HG03571 (cell line): ENCODE measurements around the gene PIGQ.

ENCODE experiments used
- ATAC-seq: cut with Tn5 transposase; IDR thresholded peaks from one replicate; pipeline ENCODE4 v1.9.1; 2021; ENCODE audit not compliant: unreplicated experiment

PIGQ gene

GRCh38 chr16:533391-534123 lies 36.2 kb upstream of the PIGQ start:
- no peak for ATAC-seq

DNA sequence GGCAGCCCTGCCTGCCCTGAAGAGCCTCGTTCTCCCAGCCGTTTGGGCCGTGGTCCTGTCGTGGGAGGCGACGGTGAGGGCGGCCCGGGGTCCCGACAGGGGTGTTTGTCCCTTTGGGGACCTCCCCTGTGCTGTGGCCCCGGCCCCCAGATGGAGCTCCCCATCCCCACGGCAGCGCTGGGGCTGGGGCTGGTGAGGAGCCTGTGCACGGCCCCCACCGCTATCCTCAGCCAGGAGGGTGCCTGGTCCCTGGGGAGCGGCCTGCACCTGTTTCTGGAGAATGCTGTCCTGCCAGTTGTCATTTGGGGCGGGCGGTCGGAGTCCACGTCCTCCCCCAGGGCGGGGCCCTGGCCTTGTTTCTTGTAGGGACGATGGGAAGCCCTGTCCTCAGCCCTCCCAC lies 35.6 kb upstream of the PIGQ start:
- ATAC-seq: no peak

DNA sequence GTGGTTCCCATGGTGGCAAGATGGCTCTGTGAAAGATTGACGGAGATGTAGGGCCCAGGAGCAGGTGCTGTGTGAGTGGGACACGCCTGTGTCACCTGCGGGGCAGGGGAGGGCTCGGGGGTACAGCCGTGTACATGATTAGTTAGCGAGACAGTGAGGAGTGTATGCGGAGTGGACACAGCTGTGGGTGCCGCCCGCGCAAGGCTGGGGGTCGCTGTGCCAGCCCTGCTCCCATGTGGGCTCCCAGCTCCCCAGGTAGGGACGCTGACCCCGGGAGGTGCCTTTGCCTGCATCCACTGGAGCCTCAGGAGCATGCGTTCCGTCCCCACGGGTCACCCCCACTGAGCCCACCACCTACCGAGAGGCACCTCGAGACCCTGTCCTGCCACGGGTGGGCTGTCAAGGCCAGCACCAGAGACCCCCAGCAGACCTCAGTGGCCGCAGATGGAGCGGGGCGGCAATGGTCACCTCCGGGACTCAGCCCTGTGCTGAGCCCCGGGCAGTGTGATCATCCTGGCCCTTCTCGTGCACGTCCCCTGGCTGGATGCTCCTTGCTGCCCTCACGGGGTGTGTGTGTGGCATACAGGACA lies 34.8 kb upstream of the PIGQ start:
- ATAC-seq: no peak

- ATAC-seq: no peak
Measured at GRCh38 chr16:535446-536405, 34.0 kb upstream of the PIGQ start.

- no peak for ATAC-seq
Measured at GRCh38 chr16:536746-537145, 33.0 kb upstream of the PIGQ start.

GRCh38 chr16:537415-538335 lies 32.1 kb upstream of the PIGQ start:
- no peak for ATAC-seq

DNA sequence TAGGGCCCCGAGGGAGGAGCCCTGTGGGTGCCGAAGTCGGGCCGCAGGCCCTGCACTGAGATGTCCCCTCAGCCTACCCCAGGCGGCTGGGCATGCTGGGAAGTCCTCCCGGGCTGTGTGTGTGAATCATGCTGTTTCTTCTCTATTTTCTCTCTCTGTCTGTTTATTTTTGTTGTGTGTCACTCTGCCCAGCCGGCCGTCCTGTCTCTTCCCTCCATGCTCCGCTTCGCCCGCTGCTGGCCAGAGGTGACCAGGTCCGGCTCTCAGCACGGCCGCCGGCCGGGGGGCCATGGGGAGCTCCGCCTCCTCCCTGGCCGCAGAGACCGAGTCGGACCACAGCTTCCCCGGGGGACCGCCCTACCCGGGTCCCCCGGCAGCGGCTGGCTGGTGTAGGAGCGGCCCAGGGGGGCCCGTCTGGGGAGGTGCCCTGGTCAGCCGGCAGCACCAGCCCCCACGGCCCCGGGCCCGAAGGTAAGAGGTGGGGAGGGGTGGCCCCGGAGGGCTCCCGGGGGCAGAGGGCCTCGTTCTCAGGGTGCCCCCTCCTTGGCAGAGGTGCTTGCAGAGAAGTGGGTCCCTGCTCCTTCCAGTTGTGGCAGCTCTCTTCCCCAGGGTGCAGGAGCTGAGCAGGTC lies 29.8 kb upstream of the PIGQ start:
- no peak for ATAC-seq

DNA sequence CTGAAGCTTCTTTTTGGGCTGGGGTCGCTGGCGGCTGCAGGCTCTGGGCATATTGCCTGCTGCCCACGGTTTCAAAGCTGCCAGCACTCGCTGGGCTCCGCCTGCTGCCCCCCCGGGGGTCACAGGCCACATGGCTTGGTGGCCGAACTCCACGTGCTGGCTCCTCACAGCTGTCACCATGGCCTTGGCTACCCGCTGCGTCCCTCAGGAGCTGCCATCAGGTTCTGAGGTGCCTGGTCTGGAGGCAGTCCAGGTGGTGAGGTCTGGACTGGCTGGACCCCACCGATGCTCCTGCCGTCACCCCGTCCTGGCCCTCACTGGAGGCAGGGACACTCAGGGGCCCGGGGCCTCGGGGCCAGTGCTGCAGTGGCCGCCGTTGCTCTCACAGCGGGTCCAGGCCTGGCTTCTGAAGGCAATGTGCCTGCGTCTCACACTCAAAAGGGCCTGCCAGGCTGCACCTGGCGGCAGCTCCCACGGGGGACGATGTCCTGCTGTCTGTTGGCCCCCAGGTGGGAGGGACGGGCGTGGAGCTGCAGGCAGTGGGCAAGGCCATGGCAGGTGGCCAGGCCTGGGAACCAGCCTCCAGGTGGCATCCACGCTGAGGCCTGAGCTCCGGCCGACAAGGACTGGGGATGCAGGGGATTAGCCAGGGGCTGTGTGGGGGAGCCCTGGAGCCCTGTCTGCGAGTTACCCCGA lies 29.0 kb upstream of the PIGQ start:
- ATAC-seq: no peak

DNA sequence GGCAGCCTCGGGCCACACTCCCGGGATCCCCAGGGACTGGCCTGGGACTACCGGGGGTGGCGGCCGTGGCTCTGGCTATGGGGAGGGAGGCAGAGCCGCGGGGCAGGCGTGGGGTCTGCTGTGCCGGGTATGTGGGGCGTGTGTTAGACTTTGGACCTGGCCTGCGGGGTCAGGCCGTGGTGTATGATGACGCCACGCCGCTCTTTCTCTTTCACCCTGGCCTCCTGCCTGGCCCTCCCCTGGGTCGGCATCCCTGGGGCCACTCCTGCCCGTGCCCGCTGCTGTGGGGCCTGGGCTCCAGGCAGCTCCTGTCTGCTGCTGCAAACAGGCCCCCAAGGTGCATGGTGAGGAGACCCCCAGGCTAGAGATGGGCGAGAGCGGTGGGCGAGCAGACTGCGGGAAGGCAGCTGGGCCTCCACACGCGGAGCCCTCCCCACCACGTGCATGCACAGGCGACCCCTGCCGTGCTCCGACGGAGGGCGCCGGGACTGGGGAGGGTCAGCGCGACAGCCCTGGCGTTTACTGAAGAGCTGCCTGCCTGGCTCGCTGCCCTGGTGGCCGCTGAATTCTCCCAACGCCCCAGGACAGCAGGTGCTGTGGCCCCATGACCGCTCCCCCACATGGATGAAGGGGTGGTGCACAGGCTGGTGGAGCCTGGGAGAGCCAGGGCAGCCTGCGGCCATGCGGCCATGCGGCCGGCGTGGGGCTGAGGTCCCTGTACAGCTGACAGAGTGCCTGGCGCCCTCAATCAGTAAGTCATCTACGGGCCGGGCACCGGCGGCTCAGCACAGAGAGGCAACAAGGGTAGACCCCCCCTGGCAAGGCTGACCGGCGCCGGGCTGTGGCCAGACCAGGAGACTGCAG lies 26.2 kb upstream of the PIGQ start:
- ATAC-seq: no peak

GRCh38 chr16:544517-544916 lies 25.3 kb upstream of the PIGQ start:
- ATAC-seq: no peak

- ATAC-seq: no peak
Measured at GRCh38 chr16:546909-547770, 22.6 kb upstream of the PIGQ start.

DNA sequence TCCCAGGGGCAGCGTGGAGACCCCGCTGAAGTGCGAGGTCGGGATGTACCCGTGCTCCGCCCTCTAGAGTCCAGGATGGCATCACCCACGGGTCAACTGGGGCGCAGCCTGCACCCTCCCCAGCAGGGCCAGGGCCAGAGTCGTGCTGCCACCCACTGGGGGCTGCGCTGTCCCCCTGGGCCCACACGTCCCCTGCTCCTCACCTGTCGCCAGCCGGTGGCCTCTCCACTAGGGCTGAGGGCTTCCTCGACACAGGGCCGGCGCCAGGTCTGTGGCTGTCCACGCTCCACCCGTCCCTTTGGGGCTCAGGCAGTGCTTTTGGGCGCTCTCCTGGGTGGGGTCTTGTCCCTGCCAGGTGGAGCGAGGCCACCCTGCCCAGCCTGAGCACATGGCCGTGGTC lies 21.2 kb upstream of the PIGQ start:
- ATAC-seq: no peak

- ATAC-seq: no peak
Measured at GRCh38 chr16:549544-550263, 20.1 kb upstream of the PIGQ start.

DNA sequence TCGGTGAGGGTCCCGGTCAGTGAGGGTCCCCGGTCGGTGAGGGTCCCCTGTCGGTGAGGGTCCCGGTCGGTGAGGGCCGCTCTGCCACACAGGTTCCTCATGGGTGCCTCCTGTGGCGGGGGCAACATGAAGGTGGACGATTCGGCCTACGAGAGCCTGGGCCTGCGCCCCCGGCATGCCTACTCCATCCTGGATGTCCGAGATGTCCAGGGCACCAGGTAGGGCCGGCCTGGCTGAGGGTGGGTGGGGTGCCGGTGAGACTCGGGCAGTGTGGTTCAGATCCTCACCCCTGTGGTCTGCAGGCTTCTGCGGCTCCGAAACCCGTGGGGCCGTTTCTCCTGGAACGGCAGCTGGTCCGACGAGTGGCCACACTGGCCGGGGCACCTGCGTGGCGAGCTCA lies 18.6 kb upstream of the PIGQ start:
- ATAC-seq: no peak

GRCh38 chr16:552171-552570 lies 17.6 kb upstream of the PIGQ start:
- ATAC-seq: no peak

DNA sequence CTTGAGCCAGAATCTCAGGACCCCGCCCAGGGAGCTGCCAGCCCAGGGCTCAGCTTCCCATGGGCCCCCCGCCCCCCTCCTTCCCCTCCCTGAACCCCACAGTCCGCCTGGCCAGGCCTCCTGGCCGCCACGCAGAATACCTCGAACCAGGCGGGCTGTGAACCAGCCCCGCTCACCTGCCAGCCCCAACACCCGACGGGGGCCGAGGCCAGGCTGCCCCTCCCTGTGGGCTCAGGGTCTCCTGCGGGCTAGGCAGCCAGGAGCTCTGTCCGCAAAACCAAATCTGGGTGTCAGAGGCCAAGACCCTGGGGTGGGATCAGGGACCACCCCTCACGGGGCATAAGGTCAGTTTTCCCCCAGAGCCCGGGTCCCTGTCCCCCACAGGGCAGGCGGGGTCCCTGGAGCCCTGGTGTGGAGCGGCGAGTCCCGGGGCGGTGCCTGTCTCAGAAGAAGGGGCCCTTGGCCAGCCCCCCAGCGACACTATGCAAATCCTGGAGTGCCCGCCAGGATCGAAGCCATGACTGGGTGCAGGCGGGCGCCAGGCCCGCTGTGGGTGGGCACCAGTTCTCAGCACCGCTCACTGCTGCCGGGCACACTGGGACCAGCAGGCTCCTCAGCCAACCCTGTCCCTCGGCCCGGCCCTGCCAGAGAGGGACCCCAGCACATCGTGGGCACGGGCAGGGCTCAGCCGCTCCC lies 16.0 kb upstream of the PIGQ start:
- no peak for ATAC-seq

- ATAC-seq: no peak
Measured at GRCh38 chr16:554297-554621, 15.5 kb upstream of the PIGQ start.
